Measurements from ENCODE around the gene MYH13.

DNA sequence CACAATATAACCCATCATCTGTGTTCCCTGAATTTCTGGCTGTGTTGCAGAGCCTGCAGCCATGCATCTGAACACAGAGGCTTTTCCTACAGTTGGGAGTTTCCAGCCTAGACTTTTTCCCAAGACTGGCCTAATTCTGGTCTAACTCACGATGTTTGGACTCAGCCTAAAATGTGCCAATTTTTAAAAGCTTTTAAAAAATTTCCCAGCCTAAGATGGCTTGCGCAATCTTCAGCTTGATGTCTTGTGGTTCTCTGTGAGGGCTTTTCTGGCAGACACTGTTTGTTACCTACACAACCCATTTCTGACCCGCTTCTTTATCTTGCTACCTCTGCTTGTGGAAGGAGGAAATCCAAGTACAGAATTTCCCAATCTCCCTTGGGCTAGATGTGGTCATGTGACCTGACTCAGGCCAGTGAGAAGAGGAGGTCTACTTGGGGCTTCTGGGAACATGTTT lies 101.7 kb downstream of the MYH13 start:
- TF ChIP-seq, protein P1, sequence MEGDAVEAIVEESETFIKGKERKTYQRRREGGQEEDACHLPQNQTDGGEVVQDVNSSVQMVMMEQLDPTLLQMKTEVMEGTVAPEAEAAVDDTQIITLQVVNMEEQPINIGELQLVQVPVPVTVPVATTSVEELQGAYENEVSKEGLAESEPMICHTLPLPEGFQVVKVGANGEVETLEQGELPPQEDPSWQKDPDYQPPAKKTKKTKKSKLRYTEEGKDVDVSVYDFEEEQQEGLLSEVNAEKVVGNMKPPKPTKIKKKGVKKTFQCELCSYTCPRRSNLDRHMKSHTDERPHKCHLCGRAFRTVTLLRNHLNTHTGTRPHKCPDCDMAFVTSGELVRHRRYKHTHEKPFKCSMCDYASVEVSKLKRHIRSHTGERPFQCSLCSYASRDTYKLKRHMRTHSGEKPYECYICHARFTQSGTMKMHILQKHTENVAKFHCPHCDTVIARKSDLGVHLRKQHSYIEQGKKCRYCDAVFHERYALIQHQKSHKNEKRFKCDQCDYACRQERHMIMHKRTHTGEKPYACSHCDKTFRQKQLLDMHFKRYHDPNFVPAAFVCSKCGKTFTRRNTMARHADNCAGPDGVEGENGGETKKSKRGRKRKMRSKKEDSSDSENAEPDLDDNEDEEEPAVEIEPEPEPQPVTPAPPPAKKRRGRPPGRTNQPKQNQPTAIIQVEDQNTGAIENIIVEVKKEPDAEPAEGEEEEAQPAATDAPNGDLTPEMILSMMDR (IDR thresholded peaks at IDR 0.05): no peak
- TF ChIP-seq POLR2A (IDR thresholded peaks at IDR 0.05): no peak
